Dermis microvascular lymphatic vessel endothelial cell (primary cell): Measurements from ENCODE around the gene SLC39A5. TPM values are rescaled to one million over a fixed set of nuclear protein-coding genes. Genes with fewer than 3 reads are reported as not detected.
"Not testable (repeated sequence)": the region's sequence is repeated elsewhere in the genome, so short reads cannot be mapped to it uniquely, and the experiment has no call there.

Experiments used
- DNase-seq, 2 donors: peaks; one replicate each; pipeline versions ENCODE4 v3.0.0 to v3.0.0-alpha.2; 2010; ENCODE audit warnings: low read depth in 2 of 2
- total RNA-seq: library from RNA; depleted of rRNA; stranded (reverse); fragments of >200 nt; gene quantifications from 2 replicates; pipeline ENCODE4 v1.2.1, GENCODE V29; 2014

The SLC39A5 gene
- total RNA-seq, 1 donor from 2014 or later, result not detected

DNA sequence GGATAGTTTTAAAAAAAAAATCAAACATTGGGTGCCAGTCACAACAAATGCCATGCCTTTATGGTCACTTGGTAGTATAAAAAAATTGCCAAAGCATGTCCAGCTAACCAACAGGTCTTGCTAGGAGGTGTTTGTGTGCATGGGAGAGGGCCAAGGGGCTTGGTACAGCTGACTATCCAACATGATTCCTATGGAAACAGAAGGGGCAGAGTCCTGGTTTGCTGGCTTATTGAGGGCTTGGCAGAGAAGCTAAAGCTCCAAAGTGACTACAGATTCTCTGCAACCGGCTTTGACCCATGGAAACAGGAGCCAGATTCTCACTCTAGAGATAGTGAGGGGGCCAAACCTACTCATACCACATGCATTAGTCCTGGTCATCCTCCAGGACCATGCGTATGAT is 42.6 kb downstream of the SLC39A5 start:
- DNase-seq, result not testable (repeated sequence)

DNA sequence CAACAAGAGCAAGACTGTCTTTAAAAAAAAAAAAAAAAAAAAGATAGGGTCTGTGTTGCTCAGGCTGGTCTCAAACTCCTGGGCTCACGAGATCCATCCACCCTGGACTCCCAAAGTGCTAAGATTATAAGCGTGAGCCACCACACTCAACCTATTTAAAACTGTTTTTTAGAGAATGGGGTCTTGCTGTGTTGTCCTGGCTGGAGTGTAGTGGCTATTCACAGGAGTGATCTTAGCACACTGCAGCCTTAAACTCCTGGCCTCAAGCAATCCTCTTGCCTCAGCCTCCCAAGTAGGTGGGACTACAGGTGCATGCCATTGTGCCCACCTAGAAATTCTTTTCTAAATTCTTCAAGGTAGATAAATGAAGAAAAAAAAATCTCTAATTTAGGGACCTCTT is 44.4 kb downstream of the SLC39A5 start:
- DNase-seq, result no peak

DNA sequence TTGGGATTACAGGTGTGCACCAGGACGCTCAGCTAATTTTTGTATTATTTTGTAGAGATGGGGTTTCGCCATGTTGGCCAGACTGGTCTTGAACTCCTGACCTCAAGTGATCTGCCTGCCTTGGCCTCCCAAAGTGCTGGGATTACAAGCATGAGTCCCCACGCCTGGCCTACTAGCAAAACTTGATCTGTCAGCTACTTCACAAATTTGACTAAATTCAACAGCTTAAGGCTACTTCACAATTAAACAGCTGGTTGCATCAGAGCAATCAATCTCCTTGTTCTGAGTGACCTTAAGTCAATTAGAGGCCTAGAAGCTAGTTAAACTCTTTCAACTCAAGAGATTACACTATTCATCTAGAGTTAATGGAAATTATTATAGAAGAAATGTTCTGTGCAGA is 49.1 kb downstream of the SLC39A5 start:
- DNase-seq, result no peak

DNA sequence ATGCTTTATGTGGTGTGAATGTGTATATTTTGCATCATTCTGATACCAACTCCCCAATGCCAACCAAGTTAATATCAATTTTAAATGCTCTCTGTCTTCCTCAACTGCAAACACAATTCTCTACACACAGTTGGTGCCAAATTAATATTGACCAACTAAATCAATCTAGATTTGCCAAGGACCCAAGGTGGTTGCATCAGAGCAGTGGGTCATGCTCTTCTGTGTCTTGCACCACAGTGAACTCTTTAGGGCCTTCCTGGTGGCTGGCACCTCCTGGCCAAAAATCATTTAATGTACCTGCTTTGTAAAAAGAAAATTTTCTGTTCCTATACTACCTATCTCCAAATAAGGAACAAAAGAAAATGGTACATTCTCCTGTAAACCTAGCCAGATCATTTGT is 51.0 kb downstream of the SLC39A5 start:
- no peak for DNase-seq

DNA sequence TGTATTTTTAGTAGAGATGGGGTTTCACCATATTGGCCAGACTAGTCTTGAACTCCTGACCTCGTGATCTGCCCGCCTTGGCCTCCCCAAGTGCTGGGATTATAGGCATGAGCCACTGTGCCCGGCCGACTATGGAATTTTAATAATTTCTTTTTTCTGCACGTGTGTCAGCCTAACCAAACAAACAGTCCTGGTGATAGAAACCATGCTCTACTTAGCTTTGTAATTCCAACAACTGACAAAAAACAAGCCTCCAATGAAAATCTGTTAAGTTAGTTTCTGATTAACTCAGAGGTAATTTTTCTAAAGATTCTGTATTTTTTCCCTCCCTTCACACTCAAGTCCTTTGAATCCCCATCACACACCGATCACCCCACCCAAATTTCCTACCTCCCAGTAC is 52.2 kb downstream of the SLC39A5 start:
- no peak for DNase-seq

DNA sequence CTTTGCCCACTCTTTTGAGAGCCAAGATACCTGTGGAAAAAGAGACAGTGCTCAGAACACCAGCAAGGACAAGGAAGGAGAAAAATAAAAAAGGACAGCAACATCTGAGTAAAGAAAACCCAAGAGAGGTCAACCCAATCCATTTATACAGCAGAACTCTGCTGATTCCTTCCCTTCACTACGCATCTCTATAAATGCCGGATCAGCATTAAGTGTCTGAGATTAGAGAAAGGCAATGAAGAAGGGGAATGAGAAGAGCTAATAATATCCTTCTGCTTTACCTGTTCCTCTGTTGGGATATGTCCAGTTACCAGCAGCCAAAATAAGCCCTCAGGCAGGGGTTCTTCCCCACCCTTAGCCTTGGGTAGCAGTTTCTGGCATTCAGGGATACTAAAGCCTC is 52.7 kb downstream of the SLC39A5 start:
- DNase-seq, result no peak

DNA sequence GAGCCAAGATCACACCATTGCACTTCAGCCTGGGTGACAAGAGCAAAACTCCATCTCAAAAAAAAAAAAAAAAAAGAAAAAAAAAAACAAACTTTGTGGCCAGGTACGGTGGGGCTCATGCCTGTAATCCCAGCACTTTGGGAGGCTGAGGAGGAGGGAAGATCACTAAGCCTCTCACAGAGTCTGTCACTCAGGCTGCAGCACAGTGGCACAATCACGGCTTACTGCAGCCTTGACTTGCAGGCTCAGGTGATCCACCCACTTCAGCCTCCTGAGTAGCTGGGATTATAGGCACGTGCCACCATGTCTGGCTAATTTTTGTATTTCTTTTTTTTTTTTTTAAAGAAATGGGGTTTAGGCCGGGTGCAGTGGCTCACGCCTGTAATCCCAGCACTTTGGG is 54.4 kb downstream of the SLC39A5 start:
- DNase-seq, result not testable (repeated sequence)

DNA sequence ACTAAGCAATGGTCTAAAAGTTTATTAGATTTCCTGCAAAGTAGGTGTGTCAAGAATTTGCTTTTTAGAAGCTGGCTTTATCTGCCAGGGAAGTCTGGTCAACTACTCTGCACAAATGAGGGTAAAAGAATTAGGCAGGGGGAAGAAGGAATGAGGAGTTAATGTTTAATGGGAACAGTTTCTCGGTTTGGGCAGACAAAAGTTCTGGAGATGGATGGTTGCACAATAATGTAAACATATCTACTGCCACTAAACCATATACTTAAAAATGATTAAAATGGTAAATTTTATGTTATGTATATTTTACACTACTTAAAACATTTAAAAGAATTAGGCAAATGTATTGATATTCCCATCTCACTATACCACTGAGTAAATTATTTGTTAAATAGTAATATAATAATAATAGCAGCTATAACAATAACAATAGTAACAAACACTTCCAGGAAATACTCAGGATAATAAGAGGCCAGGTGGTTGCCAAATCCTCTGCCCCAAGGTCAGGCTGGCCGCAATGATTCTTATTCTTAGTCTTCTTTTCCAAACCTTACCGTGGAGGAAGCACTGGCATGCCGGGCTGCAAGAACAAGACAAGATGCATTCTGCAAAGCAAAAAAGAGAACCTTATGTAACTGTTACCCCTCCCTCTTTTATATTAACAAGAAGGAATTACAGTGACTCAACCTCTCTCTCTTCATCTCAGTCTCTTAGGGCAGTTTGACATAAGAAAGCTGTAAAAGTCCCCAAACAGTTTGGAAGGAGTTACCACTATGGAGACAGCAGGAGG is 56.4 kb downstream of the SLC39A5 start:
- peak in 1 of 2 donors; percentile 5 for DNase-seq

Other genes with a start within 250 kb of the SLC39A5 start
- 9.0 and 11.1 TPM in 2 replicates for gene SUOX, start 232.8 kb upstream of the SLC39A5 start, total RNA-seq
- 0.13 and 0.38 TPM in 2 replicates for gene IKZF4, start 209.0 kb upstream of the SLC39A5 start, total RNA-seq
- 90.9 and 107 TPM in 2 replicates for gene RPS26, start 188.1 kb upstream of the SLC39A5 start, total RNA-seq
- gene ERBB3, start 149.9 kb upstream of the SLC39A5 start, total RNA-seq, result 0.25 and 0.26 TPM in 2 replicates
- gene PA2G4, start 125.5 kb upstream of the SLC39A5 start, total RNA-seq, result 91.8 and 130 TPM in 2 replicates
- 2,319 and 2,425 TPM in 2 replicates for gene RPL41, start 113.4 kb upstream of the SLC39A5 start, total RNA-seq
- gene ZC3H10, start 111.8 kb upstream of the SLC39A5 start, total RNA-seq, result 2.7 and 3.3 TPM in 2 replicates
- gene ESYT1, start 101.8 kb upstream of the SLC39A5 start, total RNA-seq, result 320 and 356 TPM in 2 replicates
- 60.3 and 87.9 TPM in 2 replicates for gene MYL6B, start 77.5 kb upstream of the SLC39A5 start, total RNA-seq
- 2,234 and 2,594 TPM in 2 replicates for gene MYL6, start 71.7 kb upstream of the SLC39A5 start, total RNA-seq
- gene SMARCC2, start 40.6 kb upstream of the SLC39A5 start, total RNA-seq, result 32.6 and 43.2 TPM in 2 replicates
- gene RNF41, start 8.1 kb upstream of the SLC39A5 start, total RNA-seq, result 61.4 and 90.8 TPM in 2 replicates
- 21.6 and 22.5 TPM in 2 replicates for gene NABP2, start 5.7 kb upstream of the SLC39A5 start, total RNA-seq
- 10.1 and 17.1 TPM in 2 replicates for gene ANKRD52, start 28.3 kb downstream of the SLC39A5 start, total RNA-seq
- gene COQ10A, start 36.9 kb downstream of the SLC39A5 start, total RNA-seq, result 6.0 and 10.0 TPM in 2 replicates
- 119 and 132 TPM in 2 replicates for gene CS, start 70.3 kb downstream of the SLC39A5 start, total RNA-seq
- gene CNPY2, start 85.9 kb downstream of the SLC39A5 start, total RNA-seq, result 61.0 and 73.5 TPM in 2 replicates
- 6.7 and 9.6 TPM in 2 replicates for gene PAN2, start 103.9 kb downstream of the SLC39A5 start, total RNA-seq
- 0.13 TPM in 1 of 2 replicates, not detected in the other for gene IL23A, start 108.8 kb downstream of the SLC39A5 start, total RNA-seq
- 44.3 and 63.1 TPM in 2 replicates for gene STAT2, start 130.1 kb downstream of the SLC39A5 start, total RNA-seq
- not detected in 2 replicates for gene APOF, start 132.8 kb downstream of the SLC39A5 start, total RNA-seq
- gene TIMELESS, start 219.4 kb downstream of the SLC39A5 start, total RNA-seq, result 10.5 and 11.7 TPM in 2 replicates
- 0.26 and 0.51 TPM in 2 replicates for gene MIP, start 224.6 kb downstream of the SLC39A5 start, total RNA-seq
- gene SPRYD4, start 238.5 kb downstream of the SLC39A5 start, total RNA-seq, result 1.4 and 2.1 TPM in 2 replicates